Medulla oblongata (tissue), 1 donor: Measurements from ENCODE around the gene C22orf39.

Source experiments
- DNase-seq: peaks from one replicate; pipeline ENCODE4 v3.0.0-alpha.2; 2015; ENCODE audit errors: extremely low spot score

The C22orf39 gene

DNA sequence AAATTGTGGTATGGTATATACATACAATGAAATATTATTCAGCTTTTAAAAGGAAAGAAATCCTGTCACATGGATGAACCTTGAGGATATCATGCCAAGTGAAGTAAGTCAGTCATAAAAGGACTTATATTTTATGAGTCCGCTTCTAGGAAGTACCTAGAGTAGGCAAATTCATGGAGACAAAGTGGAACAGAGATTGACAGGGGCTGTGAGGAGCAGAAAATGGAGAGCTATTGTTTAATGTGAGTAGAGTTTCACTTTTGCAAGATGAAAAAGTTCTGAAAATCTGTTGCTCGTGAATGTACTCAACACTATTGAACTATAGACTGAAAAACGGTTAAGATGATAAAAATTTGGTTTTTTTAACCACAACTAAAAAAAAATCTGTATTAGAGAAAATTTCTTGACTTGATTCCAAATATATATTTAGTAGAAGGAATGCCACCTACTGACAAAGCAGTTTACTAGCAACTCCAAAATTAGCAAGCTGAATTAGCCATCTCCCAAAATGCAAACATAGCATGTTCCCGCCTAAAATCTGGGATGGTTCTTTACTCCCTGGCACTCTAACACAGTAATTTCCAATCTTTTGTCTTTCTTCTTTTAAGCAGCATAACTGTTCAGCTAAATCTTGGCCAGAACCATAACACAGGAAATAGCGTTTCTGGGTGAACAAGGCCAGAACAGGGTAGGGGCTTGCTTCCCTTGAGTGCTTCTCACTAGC lies 30.0 kb upstream of the C22orf39 start:
- peak; percentile 15 for DNase-seq

GRCh38 chr22:19476023-19476422 lies 28.5 kb upstream of the C22orf39 start:
- DNase-seq, result no peak

GRCh38 chr22:19473578-19473977 lies 26.1 kb upstream of the C22orf39 start:
- DNase-seq, result no peak

GRCh38 chr22:19472233-19472632 lies 24.7 kb upstream of the C22orf39 start:
- no peak for DNase-seq

- no peak for DNase-seq
These were observed 24.1 kb upstream of the C22orf39 start for GRCh38 chr22:19471572-19471971.

DNA sequence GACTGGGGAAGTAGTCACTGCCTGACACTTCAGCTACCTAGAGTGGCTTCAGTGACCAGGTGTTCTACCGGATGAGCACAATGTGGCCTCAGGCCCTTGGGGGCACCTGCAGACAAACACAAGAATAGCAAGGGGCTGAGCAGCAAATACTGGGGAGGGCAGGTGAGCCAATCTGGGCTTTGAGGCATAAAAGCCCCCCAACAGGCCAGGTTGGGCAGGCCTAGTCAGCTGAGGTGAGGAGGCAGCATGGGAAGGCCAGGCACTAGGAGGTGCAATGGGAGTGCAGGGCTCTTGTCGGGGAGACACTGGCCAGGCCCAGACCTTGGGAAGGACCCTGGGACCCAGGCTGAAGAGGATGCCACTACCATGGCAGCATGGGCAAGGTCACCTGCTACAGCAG lies 22.5 kb upstream of the C22orf39 start:
- no peak for DNase-seq

GRCh38 chr22:19469421-19469820 lies 21.9 kb upstream of the C22orf39 start:
- no peak for DNase-seq

DNA sequence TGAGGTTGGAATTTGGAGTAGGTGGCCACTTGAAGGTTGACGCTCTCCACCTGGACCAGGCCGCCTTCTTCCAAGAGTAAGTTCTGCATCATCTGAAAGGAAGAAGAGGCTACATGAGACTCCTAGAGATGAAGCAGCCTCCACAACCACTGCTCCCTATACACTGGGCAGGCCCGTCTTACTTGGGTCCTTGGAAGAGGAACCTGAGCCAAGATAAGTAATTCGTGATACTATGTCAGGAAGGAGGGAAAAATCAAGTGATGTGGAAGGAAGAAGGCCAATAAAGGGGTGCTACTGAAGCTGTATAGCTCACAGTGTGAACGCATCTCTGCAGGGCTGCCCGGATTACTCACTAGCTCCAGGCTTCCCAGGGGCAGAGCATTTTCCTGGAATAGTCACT lies 20.4 kb upstream of the C22orf39 start:
- no peak for DNase-seq

DNA sequence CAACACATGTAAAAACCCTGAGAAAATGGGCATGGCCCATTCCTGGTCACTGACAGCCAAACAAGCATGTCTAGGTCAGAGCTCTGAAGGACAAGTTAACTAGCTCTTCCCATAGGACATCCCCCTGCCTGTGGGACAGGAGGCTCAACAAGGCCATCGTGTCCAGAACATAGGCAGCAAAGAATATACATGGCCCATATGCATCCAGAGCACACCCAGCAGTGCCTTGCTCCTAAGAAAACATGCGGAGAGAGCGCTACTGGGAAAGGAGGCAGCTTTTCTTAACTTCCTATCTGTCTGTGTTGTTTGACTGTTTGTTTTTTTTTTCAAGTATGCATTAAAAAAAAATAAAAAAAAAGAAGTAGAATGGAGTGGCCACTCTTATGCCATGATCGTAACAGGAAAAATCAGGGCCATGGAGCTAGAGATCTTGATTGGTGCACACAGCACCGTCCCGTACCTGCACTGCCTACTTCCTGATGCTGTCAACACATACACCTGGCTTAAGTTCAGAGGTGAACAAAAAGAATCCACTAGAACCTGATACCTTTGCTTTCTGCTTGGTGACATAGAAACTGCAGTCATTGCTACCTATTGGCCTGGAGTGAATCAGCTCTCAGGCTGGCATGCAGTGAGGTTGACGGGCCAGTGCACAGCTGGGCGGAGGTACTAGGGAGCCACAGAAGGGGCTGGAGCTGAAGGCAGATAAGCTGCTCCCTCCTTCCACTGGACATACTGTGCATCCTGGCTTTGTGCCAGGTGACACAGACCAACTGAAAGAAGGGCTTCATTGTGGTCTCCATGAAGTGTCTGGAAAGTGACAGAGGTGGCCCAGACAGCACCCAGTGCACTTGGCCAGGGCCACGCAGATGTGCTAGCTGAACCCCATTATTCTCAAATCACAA lies 19.6 kb upstream of the C22orf39 start:
- no peak for DNase-seq

DNA sequence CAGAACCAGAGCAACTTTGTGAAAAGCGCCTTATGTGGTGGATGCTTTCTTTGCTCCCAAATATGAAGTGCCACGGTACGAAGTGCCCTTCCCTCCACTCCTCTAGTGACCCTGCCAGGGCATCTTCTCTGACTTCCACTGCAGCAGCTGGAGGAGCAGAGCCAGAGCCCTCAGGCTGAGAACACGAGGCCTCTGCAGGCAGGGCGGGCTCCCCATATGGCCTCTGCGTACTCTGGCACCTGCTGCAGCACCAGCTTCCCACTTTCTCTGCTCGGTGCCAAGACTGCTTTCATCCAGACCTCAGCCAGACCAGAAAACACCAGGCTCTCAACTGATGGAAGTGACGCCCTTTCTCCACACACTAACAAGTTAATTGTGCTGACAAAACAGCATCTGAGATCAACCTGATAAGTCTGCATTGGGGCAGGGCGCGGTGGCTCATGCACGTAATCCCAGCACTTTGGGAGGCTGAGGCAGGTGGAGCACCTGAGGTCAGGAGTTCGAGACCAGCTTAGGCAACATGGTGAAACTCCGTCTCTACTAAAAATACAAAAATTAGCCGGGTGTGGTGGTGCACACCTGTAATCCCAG lies 18.7 kb upstream of the C22orf39 start:
- DNase-seq, result no peak

GRCh38 chr22:19464975-19465374 lies 17.5 kb upstream of the C22orf39 start:
- DNase-seq, result no peak

- no peak for DNase-seq
These were observed 17.0 kb upstream of the C22orf39 start for GRCh38 chr22:19464546-19464945.

DNA sequence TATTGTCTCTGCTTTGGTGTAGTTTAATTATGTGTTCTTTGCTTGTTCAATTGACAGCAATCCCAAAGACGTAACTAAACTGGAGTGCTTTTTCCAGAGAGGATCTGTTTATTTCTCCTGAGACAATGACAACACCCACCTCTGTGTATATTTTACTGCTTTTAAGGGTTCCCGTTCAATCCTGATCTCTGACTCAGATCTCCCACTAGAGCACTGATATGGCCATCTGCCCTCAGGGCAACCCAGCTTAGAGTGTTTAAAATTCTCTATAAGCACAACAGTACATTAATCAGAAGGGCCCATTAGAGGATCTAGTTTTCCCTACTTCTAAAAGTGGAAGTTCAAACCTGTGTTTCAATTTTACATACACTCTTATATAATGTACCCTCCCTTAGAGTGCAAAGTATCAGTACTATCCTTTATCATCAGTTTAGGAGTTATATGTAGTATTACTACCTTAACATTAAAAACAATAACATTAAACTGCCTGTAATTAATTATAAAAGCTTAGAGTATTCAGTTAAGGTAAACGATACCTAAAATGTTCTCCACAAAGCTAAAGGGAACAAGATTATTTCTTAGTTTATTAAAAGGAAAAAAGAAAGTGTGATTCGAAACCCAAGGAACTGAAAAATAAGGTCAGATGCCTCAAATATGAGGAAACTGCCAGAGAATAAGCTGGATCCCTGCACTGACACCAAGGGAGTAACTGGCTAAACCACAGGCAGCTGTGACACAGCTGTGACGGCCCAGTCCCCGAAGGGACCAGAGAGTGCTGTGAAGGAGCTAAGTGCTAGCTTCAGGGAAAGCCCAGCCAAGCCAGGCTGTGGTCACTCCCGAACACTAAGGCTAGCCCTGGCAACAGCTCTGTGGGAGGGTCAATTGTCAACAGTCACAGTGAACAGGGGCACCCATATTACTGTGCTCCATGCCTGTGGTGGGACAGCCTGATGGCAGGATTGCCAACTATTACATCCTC lies 16.3 kb upstream of the C22orf39 start:
- DNase-seq, result no peak

- DNase-seq, result no peak
These were observed 15.5 kb upstream of the C22orf39 start for GRCh38 chr22:19463008-19463407.

- no peak for DNase-seq
These were observed 14.0 kb upstream of the C22orf39 start for GRCh38 chr22:19461506-19461905.

- no peak for DNase-seq
These were observed 12.5 kb upstream of the C22orf39 start for GRCh38 chr22:19460036-19460435.

DNA sequence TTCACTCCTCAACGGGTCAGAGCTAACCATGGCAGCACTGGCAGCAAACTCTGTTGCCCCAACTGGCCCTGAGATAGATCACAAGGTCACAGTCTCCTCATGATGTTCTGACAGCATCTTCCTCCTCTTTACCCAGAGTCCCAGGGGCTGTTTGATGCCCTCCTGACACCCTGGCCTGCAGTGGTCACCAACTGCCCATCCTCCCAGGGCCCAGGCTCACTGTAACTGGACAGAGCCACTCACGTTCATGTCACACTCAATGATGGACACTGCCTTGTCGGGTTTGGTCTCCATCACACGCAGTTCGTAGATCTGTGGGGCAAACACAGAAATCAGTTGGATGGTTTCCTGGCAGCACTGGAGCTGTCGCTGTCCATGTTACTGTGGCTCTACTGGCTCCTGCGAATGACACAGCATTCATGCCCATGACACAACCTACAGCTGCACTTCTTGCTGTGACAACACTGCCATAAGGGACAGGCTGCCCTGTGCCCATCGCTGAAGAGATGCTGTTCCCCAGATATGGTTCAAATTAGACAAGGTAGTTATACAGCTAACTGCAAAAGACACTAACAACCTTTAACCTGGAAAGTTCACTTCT lies 10.4 kb upstream of the C22orf39 start:
- DNase-seq, result no peak

GRCh38 chr22:19456541-19456940 lies 9.0 kb upstream of the C22orf39 start:
- DNase-seq, result no peak

- no peak for DNase-seq
These were observed 8.3 kb upstream of the C22orf39 start for GRCh38 chr22:19455585-19456370.

DNA sequence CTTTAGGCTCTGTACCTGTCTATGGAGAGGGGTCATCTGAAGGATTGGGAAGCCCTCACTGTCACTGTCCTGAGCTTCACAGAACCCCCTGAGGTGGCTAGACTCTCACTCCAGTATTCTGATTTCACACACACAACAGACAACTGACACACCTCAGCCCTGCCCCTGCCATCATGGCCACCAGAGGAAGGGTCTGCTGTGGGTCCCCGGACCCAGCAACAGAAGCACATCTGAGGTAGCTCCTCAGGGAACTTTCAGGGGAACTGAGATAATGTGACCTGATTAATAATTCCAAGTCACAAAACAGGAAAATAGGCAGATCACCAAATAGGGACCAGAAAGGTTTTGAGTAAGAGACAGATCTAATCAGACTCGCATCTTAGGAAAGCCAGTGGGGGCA lies 7.5 kb upstream of the C22orf39 start:
- DNase-seq, result no peak
